Psoas muscle (tissue), 8 donors: ENCODE data around the gene STXBP6. TPM values are rescaled to one million over a fixed set of nuclear protein-coding genes. Genes with fewer than 3 reads are reported as not detected.

Source experiments
- ATAC-seq, 4 donors: fragments of 200-7000 bp; cut with Tn5 transposase; one replicate each; pipeline ENCODE4 v1.9.1; 2020; ENCODE audit warnings: moderate library complexity in 3 of 4, mild to moderate bottlenecking in 2 of 4
- DNase-seq, 2 donors: peaks; one replicate each; pipeline ENCODE4 v3.0.0-alpha.2; 2020
- H3K27ac ChIP-seq: fragments of 200-600 bp; one replicate; pipeline ENCODE4 v1.8.0; 2022
- H3K27me3 ChIP-seq, 3 donors: fragments of 200-600 bp in 1 of 3; one replicate each; pipeline versions ENCODE4 v1.6.1 to v1.8.0; 2013 to 2022; ENCODE audit warnings: low read length in 2 of 3, mild to moderate bottlenecking in 2 of 3, moderate library complexity in 1 of 3; ENCODE audit not compliant: insufficient read depth in 3 of 3
- H3K36me3 ChIP-seq, 2 donors: fragments of 200-600 bp in 1 of 2; one replicate each; pipeline versions ENCODE4 v1.6.1 to v1.8.0; 2013 to 2022; ENCODE audit warnings: low read depth in 1 of 2, mild to moderate bottlenecking in 1 of 2, moderate library complexity in 1 of 2; ENCODE audit not compliant: insufficient read depth in 1 of 2
- H3K4me1 ChIP-seq: fragments of 200-600 bp; one replicate; pipeline ENCODE4 v1.8.0; 2022
- H3K4me3 ChIP-seq: fragments of 200-600 bp; one replicate; pipeline ENCODE4 v1.8.0; 2022; ENCODE audit warnings: mild to moderate bottlenecking
- H3K9me3 ChIP-seq: fragments of 200-600 bp; one replicate; pipeline ENCODE4 v1.8.0; 2022
- WGBS, 3 donors: extraction: QIAGEN DNeasy Blood & Tissue Kit; methylation state at CpG; one replicate each; pipeline versions ENCODE4 v1.1.6 to v1.1.7; 2013; 5-methylcytosine and 5-hydroxymethylcytosine counted together
- intact Hi-C, 2 donors: fragments of 100-400 bp; cut with DNase I; formaldehyde crosslinking; loops; one replicate each; pipeline versions ENCODE4 v1.11.0 to v1.14.2; 2022
- polyA plus RNA-seq, 3 donors: library from polyadenylated mRNA; stranded (reverse); fragments of 200-250 nt; gene quantifications; one replicate each; pipeline ENCODE4 v1.2.3, GENCODE V29; 2013
- total RNA-seq, 4 donors: library from RNA; stranded (reverse); fragmentation: NEBNext Ultra II Directional in 2 of 4; extraction: Animal tissue kit (Norgen Biotek cat#: 25700) in 2 of 4; gene quantifications; one replicate each; pipeline versions ENCODE4 v1.2.1 to v1.2.4, GENCODE V29; 2021 to 2023
- TF ChIP-seq, protein P1 (sequence below): fragments of 200-600 bp; IDR thresholded peaks from one replicate; pipeline ENCODE4 v1.8.0; 2022; ENCODE audit warnings: antibody characterized with exemption
- donor health status: healthy with polysubstance abuse.
- donor health status: DM: no; HTN: no; CAD: no; lungs with moderate emphysema.
- donor health status: Bipolar disorder and iron deficiency.
- donor health status: healthy.
- donor health status: DM: yes; HTN: yes; CAD: no.
- donor health status: DM: no; HTN: no; CAD: no.
- donor health status: DM: no; HTN: no; CAD: no.
- donor health status: DM: yes; HTN: yes; CAD: no.

STXBP6 gene
- total and polyA plus RNA-seq, 7 donors: 1.1 to 3.5 (median 2.2) TPM

DNA sequence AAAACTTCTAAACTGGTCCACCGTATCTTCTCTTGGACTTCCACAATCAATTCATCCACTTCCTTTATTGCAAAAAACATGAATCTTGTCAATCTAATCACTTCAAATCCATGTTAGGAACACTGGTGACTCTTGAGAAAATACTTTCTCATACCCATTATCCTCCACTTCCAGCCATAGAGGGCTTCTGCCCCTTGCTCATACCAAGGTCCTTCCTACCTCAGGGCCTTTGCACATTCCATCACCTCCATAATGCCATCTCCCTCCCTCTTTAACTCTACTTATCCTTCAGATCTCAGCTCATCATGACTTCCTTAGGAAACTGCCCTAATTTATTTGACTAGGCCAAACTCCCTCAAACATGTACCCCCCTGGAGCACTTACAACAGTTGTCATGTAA is 16.6 kb downstream of the STXBP6 start:
- Histone ChIP-seq H3K4me1 (no peaks in the 10 kb centered on the region), H3K4me3 (no peak overlapping the region), H3K36me3 (no peaks in the 10 kb centered on the region), H3K27ac (no peak overlapping the region), H3K9me3 (no peaks in the 10 kb centered on the region), H3K27me3 (no peaks in the 10 kb centered on the region)
- DNase-seq (no peak), ATAC-seq (no peak)
- intact Hi-C loops: no loop called here
- 91 to 99% (median 96%) methylated on average over 1 of the region's 1 CpG for WGBS, 3 donors
- TF ChIP-seq, protein P1, sequence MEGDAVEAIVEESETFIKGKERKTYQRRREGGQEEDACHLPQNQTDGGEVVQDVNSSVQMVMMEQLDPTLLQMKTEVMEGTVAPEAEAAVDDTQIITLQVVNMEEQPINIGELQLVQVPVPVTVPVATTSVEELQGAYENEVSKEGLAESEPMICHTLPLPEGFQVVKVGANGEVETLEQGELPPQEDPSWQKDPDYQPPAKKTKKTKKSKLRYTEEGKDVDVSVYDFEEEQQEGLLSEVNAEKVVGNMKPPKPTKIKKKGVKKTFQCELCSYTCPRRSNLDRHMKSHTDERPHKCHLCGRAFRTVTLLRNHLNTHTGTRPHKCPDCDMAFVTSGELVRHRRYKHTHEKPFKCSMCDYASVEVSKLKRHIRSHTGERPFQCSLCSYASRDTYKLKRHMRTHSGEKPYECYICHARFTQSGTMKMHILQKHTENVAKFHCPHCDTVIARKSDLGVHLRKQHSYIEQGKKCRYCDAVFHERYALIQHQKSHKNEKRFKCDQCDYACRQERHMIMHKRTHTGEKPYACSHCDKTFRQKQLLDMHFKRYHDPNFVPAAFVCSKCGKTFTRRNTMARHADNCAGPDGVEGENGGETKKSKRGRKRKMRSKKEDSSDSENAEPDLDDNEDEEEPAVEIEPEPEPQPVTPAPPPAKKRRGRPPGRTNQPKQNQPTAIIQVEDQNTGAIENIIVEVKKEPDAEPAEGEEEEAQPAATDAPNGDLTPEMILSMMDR: no peak

GRCh38 chr14:25032092-25032784 is 17.7 kb downstream of the STXBP6 start:
- Histone ChIP-seq H3K9me3 (no peaks in the 10 kb centered on the region), H3K4me3 (no peak overlapping the region), H3K4me1 (no peaks in the 10 kb centered on the region), H3K36me3 (no peaks in the 10 kb centered on the region), H3K27me3 (no peaks in the 10 kb centered on the region), H3K27ac (no peak overlapping the region)
- TF ChIP-seq, protein P1: no peak
- 91 to 97% (median 96%) methylated on average over 10 of the region's 10 CpGs for WGBS, 3 donors
- intact Hi-C loops: no loop called here
- DNase-seq (no peak), ATAC-seq (no peak)

DNA sequence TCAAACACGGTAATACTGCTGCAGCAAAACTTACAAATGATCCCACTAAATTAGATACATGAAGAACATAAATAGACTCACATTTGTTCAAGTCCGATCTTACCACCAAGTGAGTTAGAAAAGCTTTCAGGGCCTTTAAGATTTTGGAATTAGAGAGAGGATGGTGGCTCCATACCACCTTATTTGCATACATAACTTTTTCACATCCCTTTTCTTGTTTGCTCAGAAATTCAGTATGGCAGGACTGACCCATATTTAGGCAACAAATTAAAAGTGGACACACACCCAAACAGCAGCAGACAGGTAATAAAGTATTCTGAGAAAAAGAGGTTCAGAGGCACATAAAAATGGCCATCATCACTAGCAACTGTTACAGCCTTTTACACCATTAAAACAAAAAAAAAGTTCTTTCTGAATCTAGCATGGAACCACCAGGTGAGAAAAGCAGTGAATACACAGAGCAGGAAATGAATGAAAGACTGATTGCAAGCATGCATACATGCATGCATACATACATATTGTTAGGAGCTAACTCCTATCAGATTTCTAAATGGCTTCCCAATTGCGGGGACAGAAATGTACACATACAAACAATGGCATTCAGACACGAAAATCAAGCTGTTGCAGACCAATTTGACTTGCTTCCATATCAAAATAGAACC is 23.3 kb downstream of the STXBP6 start:
- no peaks in the 10 kb centered on the region for H3K36me3 ChIP-seq
- no peak for DNase-seq
- H3K9me3 ChIP-seq: no peaks in the 10 kb centered on the region
- no peaks in the 10 kb centered on the region for H3K4me1 ChIP-seq
- ATAC-seq: no peak
- H3K27me3 ChIP-seq: no peaks in the 10 kb centered on the region
- no peak overlapping the region for H3K27ac ChIP-seq
- TF ChIP-seq, protein P1: no peak
- intact Hi-C loops: no loop called here
- H3K4me3 ChIP-seq: no peak overlapping the region
- 95% methylated on average over 4 of the region's 4 CpGs for WGBS, 3 donors

- no peak overlapping the region for H3K4me3 ChIP-seq
- no peak for DNase-seq
- H3K27ac ChIP-seq: no peak overlapping the region
- WGBS, 3 donors: 31 to 45% (median 40%) methylated on average over 1 of the region's 1 CpG
- intact Hi-C loops: no loop called here
- H3K36me3 ChIP-seq: no peaks in the 10 kb centered on the region
- no peaks in the 10 kb centered on the region for H3K4me1 ChIP-seq
- ATAC-seq: no peak
- H3K9me3 ChIP-seq: no peaks in the 10 kb centered on the region
- TF ChIP-seq, protein P1: no peak
- H3K27me3 ChIP-seq: no peaks in the 10 kb centered on the region
Observed at GRCh38 chr14:25019892-25020291, 30.1 kb downstream of the STXBP6 start.
